Upper lobe of left lung (tissue), 6 donors: ENCODE data around the gene PRR18. TPM values are rescaled to one million over a fixed set of nuclear protein-coding genes. Genes with fewer than 3 reads are reported as not detected.

ENCODE experiments used
- ATAC-seq, 2 donors: fragments of 200-7000 bp; cut with Tn5 transposase; one replicate each; pipeline ENCODE4 v1.9.1; 2022; ENCODE audit warnings: mild to moderate bottlenecking in 2 of 2, moderate library complexity in 2 of 2; ENCODE audit not compliant: low FRiP score in 2 of 2
- DNase-seq, 2 donors: peaks; one replicate each; pipeline ENCODE4 v3.0.0-alpha.2; 2019 to 2020
- H3K27ac ChIP-seq, 4 donors: fragments of 200-600 bp; sonication (generic); one replicate each; pipeline ENCODE4 v1.5.1; 2016 to 2019
- H3K27me3 ChIP-seq, 4 donors: fragments of 200-600 bp; sonication (generic); one replicate each; pipeline ENCODE4 v1.5.1; 2017 to 2019
- H3K36me3 ChIP-seq, 4 donors: fragments of 200-600 bp; sonication (generic); one replicate each; pipeline ENCODE4 v1.5.1; 2016 to 2019
- H3K4me1 ChIP-seq, 4 donors: fragments of 200-600 bp; sonication (generic); one replicate each; pipeline ENCODE4 v1.5.1; 2018 to 2019
- H3K4me3 ChIP-seq, 4 donors: fragments of 200-600 bp; sonication (generic); one replicate each; pipeline ENCODE4 v1.5.1; 2017 to 2019; ENCODE audit warnings: mild to moderate bottlenecking in 2 of 4, moderate library complexity in 1 of 4
- H3K9me3 ChIP-seq, 4 donors: fragments of 200-600 bp; sonication (generic); one replicate each; pipeline ENCODE4 v1.5.1; 2018 to 2019
- EP300 ChIP-seq, 4 donors: sonication (generic); formaldehyde crosslinking; IDR thresholded peaks; one replicate each; pipeline ENCODE4 v1.5.1; 2017; ENCODE audit warnings: antibody characterized with exemption in 4 of 4, control low read depth in 2 of 4
- POLR2A ChIP-seq, 4 donors: fragments of 450-650 bp; IDR thresholded peaks; one replicate each; pipeline ENCODE4 v1.5.1; 2016 to 2017; ENCODE audit warnings: antibody characterized with exemption in 4 of 4, mild to moderate bottlenecking in 2 of 4
- POLR2AphosphoS5 ChIP-seq, 2 donors: sonication (generic); formaldehyde crosslinking; IDR thresholded peaks; one replicate each; pipeline ENCODE4 v1.5.1; 2017; ENCODE audit warnings: antibody characterized with exemption in 2 of 2
- WGBS, 2 donors: methylation state at CpG; one replicate each; pipeline ENCODE4 v1.1.5; 2017 to 2018; 5-methylcytosine and 5-hydroxymethylcytosine counted together
- total RNA-seq, 6 donors: library from RNA; depleted of rRNA in 4 of 6; stranded (reverse); fragments of >200 nt in 4 of 6; gene quantifications; one replicate each; pipeline versions ENCODE4 v1.1.0 to v1.2.1, GENCODE V29; 2016 to 2021
- TF ChIP-seq, protein P1 (sequence below), 6 experiments: fragments of 450-650 bp in 4 of 6; fragments of 200-600 bp in 2 of 6; sonication (generic) in 2 of 6; IDR thresholded peaks; one replicate each; pipeline ENCODE4 v1.5.1; 2016 to 2019; ENCODE audit warnings: antibody characterized with exemption in 6 of 6
- donor health status: DM: no; HTN: no; CAD: no; lungs with moderate emphysema.
- donor health status: DM: no; HTN: yes; CAD: no; lungs with severe emphysema.

The PRR18 gene
- total RNA-seq, 6 donors from 2014 or later: 0.15 to 2.1 (median 0.50) TPM; not detected in 2

DNA sequence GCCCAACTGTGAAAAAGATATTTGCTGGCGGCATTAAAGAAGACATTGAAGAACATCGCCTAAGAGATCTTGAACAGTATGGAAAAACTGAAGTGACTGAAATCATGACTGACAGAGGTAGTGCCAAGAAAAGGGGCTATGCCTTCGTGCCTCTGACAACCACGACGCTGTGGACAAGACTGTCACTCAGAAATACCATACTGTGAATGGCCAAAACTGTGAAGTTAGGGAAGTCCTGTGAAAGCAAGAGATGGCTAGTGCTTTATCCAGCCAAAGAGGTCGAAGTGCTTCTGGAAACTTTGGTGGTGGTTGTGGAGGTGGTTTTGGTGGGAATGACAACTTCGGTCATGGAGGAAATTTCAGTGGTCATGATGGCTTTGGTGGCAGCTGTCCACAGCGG, 26.7 kb upstream of the PRR18 start:
- TF ChIP-seq POLR2A (IDR thresholded peaks at IDR 0.05) (no peak), EP300 (IDR thresholded peaks at IDR 0.05) (no peak), POLR2AphosphoS5 (IDR thresholded peaks at IDR 0.05) (no peak)
- TF ChIP-seq, protein P1, sequence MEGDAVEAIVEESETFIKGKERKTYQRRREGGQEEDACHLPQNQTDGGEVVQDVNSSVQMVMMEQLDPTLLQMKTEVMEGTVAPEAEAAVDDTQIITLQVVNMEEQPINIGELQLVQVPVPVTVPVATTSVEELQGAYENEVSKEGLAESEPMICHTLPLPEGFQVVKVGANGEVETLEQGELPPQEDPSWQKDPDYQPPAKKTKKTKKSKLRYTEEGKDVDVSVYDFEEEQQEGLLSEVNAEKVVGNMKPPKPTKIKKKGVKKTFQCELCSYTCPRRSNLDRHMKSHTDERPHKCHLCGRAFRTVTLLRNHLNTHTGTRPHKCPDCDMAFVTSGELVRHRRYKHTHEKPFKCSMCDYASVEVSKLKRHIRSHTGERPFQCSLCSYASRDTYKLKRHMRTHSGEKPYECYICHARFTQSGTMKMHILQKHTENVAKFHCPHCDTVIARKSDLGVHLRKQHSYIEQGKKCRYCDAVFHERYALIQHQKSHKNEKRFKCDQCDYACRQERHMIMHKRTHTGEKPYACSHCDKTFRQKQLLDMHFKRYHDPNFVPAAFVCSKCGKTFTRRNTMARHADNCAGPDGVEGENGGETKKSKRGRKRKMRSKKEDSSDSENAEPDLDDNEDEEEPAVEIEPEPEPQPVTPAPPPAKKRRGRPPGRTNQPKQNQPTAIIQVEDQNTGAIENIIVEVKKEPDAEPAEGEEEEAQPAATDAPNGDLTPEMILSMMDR (IDR thresholded peaks at IDR 0.05): no peak
- Histone ChIP-seq H3K4me1 (peaks cover 28 to 49% (median 35%) of the 10 kb centered on the region in 4 donors), H3K9me3 (no peaks in the 10 kb centered on the region), H3K36me3 (peaks cover 0 to 29% (median 15%) of the 10 kb centered on the region in 4 donors), H3K27me3 (no peaks in the 10 kb centered on the region), H3K27ac (no peak overlapping the region), H3K4me3 (no peak overlapping the region)
- ATAC-seq: no peak
- DNase-seq: no peak
- WGBS, 2 donors: 92% methylated on average over 8 of the region's 8 CpGs

DNA sequence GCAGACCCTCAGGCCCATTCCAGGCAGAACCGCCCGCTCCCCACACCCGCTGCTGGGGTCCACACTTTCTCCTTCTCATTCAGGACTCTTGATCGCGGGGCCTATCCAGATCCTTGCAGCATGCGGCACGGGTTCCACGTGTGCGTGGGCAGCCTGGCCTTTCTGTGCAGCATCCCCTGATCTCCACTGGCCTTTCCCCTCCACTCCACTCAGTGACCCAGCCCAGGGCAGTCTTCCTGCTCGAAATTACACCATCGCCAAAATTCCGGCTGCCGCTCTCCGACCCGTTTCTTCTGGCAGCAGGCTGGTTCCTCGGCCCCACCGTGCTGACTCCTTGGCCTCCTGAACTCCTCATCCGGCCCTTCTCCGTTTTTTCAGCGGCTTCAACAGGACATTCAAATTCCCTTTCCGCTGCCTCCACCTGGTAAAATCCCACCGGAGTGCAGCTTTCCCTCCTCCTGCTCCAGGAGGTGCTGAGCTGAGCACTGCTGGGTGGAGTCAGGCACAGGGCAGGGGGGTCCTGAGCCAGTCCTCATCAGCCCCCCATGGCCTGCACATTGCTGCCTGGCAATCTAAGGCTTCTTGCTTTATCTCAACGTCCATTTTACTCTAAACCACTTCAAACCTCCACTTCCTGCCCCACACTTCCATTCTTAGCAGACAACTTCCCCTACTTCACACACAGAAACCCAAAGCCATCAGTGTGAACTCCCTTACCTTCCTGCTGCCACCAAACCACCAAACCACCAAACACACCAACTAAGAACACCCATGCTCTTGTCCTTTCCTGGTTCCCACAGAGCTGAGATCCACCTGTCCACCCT, 25.2 kb upstream of the PRR18 start:
- Histone ChIP-seq H3K9me3 (no peaks in the 10 kb centered on the region), H3K36me3 (peaks cover 0 to 38% (median 18%) of the 10 kb centered on the region in 4 donors), H3K4me3 (no peak overlapping the region), H3K27ac (no peak overlapping the region), H3K4me1 (peaks cover 18 to 34% (median 23%) of the 10 kb centered on the region in 4 donors), H3K27me3 (no peaks in the 10 kb centered on the region)
- 79 to 89% methylated on average over 23 of the region's 23 CpGs for WGBS, 2 donors
- DNase-seq: peak in 1 of 2 donors; percentile 58
- TF ChIP-seq EP300 (IDR thresholded peaks at IDR 0.05): no peak
- no peak for TF ChIP-seq POLR2A (IDR thresholded peaks at IDR 0.05)
- TF ChIP-seq, protein P1 (IDR thresholded peaks at IDR 0.05): no peak
- TF ChIP-seq POLR2AphosphoS5 (IDR thresholded peaks at IDR 0.05): no peak
- ATAC-seq: no peak

DNA sequence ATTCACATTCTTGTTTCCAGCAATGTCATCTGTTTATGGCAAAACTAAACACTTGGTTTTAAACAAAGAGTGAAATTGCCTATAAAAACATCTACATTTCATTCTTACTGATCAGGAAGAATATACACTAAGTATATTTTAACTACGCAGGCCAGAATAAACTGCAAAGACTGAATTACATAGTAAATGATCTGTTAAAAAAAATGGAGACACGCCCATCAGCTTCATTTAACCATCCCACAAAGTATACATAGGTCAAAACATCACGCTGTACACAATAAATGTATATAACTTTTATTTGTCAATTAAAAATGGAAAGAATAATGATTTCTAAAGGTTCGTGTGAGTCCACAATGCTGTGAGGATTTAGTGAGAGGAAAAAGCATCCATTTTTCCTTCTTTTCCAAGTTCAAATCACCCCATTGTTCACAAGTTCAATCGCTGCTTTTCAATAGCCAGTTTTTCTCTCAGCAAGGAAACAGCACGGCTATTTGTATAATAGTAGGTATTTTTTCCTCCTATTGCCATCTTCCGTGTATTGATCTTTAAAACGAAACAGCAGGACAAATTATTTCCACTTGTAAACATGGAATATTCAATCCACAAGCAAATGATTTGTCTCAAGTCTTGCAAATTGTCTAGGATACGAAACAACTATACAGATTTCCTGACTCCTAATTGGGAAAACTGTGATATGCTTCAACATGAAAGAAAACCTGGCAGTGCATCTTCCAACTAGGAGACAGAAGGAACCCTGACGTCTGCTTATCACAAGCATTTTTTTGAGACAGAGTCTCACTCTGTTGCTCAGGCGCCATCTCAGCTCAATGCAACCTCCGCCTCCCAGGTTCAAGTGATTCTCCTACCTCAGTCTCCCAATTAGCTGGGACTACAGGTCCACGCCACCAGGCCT, 23.6 kb upstream of the PRR18 start:
- DNase-seq: no peak
- no peak overlapping the region for H3K4me3 ChIP-seq
- no peak overlapping the region for H3K27ac ChIP-seq
- peaks cover 18 to 29% (median 23%) of the 10 kb centered on the region in 4 donors for H3K4me1 ChIP-seq
- H3K36me3 ChIP-seq: peaks cover 4 to 42% (median 18%) of the 10 kb centered on the region in 4 donors
- WGBS, 2 donors: 80 to 81% methylated on average over 13 of the region's 13 CpGs
- no peaks in the 10 kb centered on the region for H3K9me3 ChIP-seq
- no peaks in the 10 kb centered on the region for H3K27me3 ChIP-seq
- TF ChIP-seq EP300 (IDR thresholded peaks at IDR 0.05) (no peak), POLR2A (IDR thresholded peaks at IDR 0.05) (no peak), POLR2AphosphoS5 (IDR thresholded peaks at IDR 0.05) (no peak)
- TF ChIP-seq, protein P1 (IDR thresholded peaks at IDR 0.05): no peak
- no peak for ATAC-seq

DNA sequence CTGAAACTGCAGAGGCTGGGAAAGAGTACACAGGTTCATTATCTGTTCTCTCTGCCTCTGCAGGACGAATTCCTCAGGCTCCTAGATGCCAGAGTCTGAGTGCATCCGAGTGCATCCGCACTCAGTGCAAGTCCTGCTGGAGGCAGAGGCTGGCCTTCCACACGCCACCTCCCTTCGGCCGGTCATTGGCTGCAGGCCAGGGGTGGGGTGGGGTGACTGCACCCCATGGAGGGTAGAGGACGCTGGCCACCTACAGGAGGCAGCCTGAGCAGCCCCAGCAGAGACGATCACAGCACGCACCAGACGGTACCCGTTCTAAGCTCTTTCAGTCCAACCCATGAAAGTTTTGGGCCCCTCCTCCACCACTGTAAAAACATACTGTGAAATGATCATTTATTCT, 22.4 kb upstream of the PRR18 start:
- Histone ChIP-seq H3K36me3 (peaks cover 14 to 42% (median 23%) of the 10 kb centered on the region in 4 donors), H3K9me3 (no peaks in the 10 kb centered on the region), H3K4me1 (peaks cover 18 to 29% (median 23%) of the 10 kb centered on the region in 4 donors), H3K27me3 (no peaks in the 10 kb centered on the region), H3K27ac (no peak overlapping the region), H3K4me3 (no peak overlapping the region)
- peak in 1 of 2 donors; percentile 82 for DNase-seq
- 50 to 64% methylated on average over 7 to 11 of the region's 11 CpGs for WGBS, 2 donors
- ATAC-seq: peak in 1 of 2 donors; percentile 53
- TF ChIP-seq, protein P1 (IDR thresholded peaks at IDR 0.05): peak in 1 of 6 experiments; percentile 24
- TF ChIP-seq POLR2A (IDR thresholded peaks at IDR 0.05): no peak
